Nephron (organoid): ENCODE results near the gene NAT9.
A peak's percentile ranks its signal among the peaks of the same experiment; 100 is the strongest.

ENCODE experiments used
- H3K27ac Mint-ChIP-seq, 3 experiments: 2 replicates each; pipeline ENCODE4 v1.8.0; 2020; ENCODE audit warnings: mixed read lengths in 3 of 3, mild to moderate bottlenecking in 2 of 3, moderate library complexity in 1 of 3
- H3K27me3 Mint-ChIP-seq: 2 replicates; pipeline ENCODE4 v1.8.0; 2021; ENCODE audit warnings: low read depth, mild to moderate bottlenecking, moderate library complexity, mixed read lengths
- H3K36me3 Mint-ChIP-seq: 2 replicates; pipeline ENCODE4 v1.8.0; 2020; ENCODE audit warnings: low read depth, mixed read lengths
- H3K4me1 Mint-ChIP-seq: 2 replicates; pipeline ENCODE4 v1.8.0; 2020; ENCODE audit warnings: mixed read lengths
- H3K4me3 Mint-ChIP-seq, 3 experiments: 2 replicates each; pipeline ENCODE4 v1.8.0; 2020; ENCODE audit warnings: mild to moderate bottlenecking in 3 of 3, mixed read lengths in 3 of 3, moderate library complexity in 2 of 3
- H3K9me3 Mint-ChIP-seq: 2 replicates; pipeline ENCODE4 v1.8.0; 2020; ENCODE audit warnings: mixed read lengths
- CTCF ChIP-seq, 3 experiments: fragments of 200-600 bp; sonication (generic); IDR thresholded peaks; one replicate each; pipeline ENCODE4 v1.5.0; 2021; ENCODE audit warnings: antibody characterized with exemption in 3 of 3; ENCODE audit not compliant: unreplicated experiment in 3 of 3

The NAT9 gene

GRCh38 chr17:74736513-74737298, 39.4 kb downstream of the NAT9 start, which contains the start of gene RAB37:
TSS of gene RAB37 (plus strand) at chr17:74737256. CDS start at chr17:74737273, 17 bp downstream.
- no peaks in the 10 kb centered on the region for H3K36me3 Mint-ChIP-seq
- H3K9me3 Mint-ChIP-seq = no peaks in the 10 kb centered on the region

GRCh38 chr17:74734256-74734655, 41.9 kb downstream of the NAT9 start:
- Mint-ChIP-seq H3K36me3 (no peaks in the 10 kb centered on the region), H3K4me3 (no peak overlapping the region), H3K4me1 (peaks cover 18% of the 10 kb centered on the region), H3K27ac (no peak overlapping the region), H3K27me3 (peaks cover 21% of the 10 kb centered on the region), H3K9me3 (no peaks in the 10 kb centered on the region)
- no peak for TF ChIP-seq CTCF (IDR thresholded peaks at IDR 0.05; ENCODE audit: unreplicated experiment in 3 of 3)

More at GRCh38 chr17:74736513-74737298, 39.4 kb downstream of the NAT9 start, which contains the start of gene RAB37:
- Mint-ChIP-seq H3K27me3 (peaks cover 44% of the 10 kb centered on the region), H3K4me1 (peaks cover 20% of the 10 kb centered on the region), H3K27ac (peak within 1 kb of the TSS in 2 of 3 experiments; percentile 46 to 60), H3K4me3 (peak within 1 kb of the TSS; percentile 62 to 73 (median 69))
- TF ChIP-seq CTCF (IDR thresholded peaks at IDR 0.05; ENCODE audit: unreplicated experiment in 3 of 3) = peak; percentile 12 to 44 (median 23)

GRCh38 chr17:74733365-74734122, 42.6 kb downstream of the NAT9 start:
- H3K27ac Mint-ChIP-seq = no peak overlapping the region
- no peak overlapping the region for H3K4me3 Mint-ChIP-seq
- no peaks in the 10 kb centered on the region for H3K9me3 Mint-ChIP-seq
- H3K4me1 Mint-ChIP-seq = peaks cover 12% of the 10 kb centered on the region
- TF ChIP-seq CTCF (IDR thresholded peaks at IDR 0.05; ENCODE audit: unreplicated experiment in 3 of 3) = no peak
- H3K27me3 Mint-ChIP-seq = peaks cover 14% of the 10 kb centered on the region
- H3K36me3 Mint-ChIP-seq = no peaks in the 10 kb centered on the region

- Mint-ChIP-seq H3K4me3 (no peak overlapping the region), H3K36me3 (no peaks in the 10 kb centered on the region), H3K4me1 (peaks cover 5% of the 10 kb centered on the region), H3K27ac (no peak overlapping the region), H3K27me3 (peaks cover 1% of the 10 kb centered on the region), H3K9me3 (no peaks in the 10 kb centered on the region)
- TF ChIP-seq CTCF (IDR thresholded peaks at IDR 0.05; ENCODE audit: unreplicated experiment in 3 of 3) = no peak
Observed at GRCh38 chr17:74732042-74732867, 43.9 kb downstream of the NAT9 start.

DNA sequence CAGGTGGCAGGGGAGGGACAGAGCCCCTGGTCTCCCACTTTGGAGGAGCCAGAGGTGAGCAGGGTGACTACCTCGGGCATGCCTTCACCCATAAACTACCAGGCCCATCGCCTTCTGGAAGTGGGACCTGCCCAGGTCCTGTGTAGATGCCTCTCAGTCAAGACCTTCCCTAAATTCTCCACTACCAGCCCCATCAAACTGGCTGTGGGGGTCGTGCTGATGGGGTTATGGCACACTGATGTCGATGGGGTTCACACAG, 44.9 kb downstream of the NAT9 start:
- H3K9me3 Mint-ChIP-seq = no peaks in the 10 kb centered on the region
- no peak overlapping the region for H3K27ac Mint-ChIP-seq
- H3K4me1 Mint-ChIP-seq = peaks cover 2% of the 10 kb centered on the region
- no peaks in the 10 kb centered on the region for H3K27me3 Mint-ChIP-seq
- no peak overlapping the region for H3K4me3 Mint-ChIP-seq
- H3K36me3 Mint-ChIP-seq = no peaks in the 10 kb centered on the region
- no peak for TF ChIP-seq CTCF (IDR thresholded peaks at IDR 0.05; ENCODE audit: unreplicated experiment in 3 of 3)
